Stomach (tissue), 4 donors: ENCODE measurements around the gene MYOG.

ENCODE experiments used
- EP300 ChIP-seq: sonication (generic); formaldehyde crosslinking; IDR thresholded peaks from one replicate; pipeline ENCODE4 v1.6.1; 2017; ENCODE audit warnings: antibody characterized with exemption
- POLR2A ChIP-seq, 4 donors: fragments of 450-650 bp; IDR thresholded peaks; one replicate each; pipeline ENCODE4 v1.6.1; 2016; ENCODE audit warnings: antibody characterized with exemption in 4 of 4, control low read depth in 2 of 4, mild to moderate bottlenecking in 1 of 4, moderate library complexity in 1 of 4
- POLR2AphosphoS5 ChIP-seq, 3 donors: sonication (generic); formaldehyde crosslinking; IDR thresholded peaks; one replicate each; pipeline ENCODE4 v1.6.1; 2016; ENCODE audit warnings: antibody characterized with exemption in 3 of 3
- TF ChIP-seq, protein P1 (sequence below), 7 experiments: fragments of 450-650 bp in 4 of 7; fragments of 200-600 bp in 3 of 7; sonication (generic) in 3 of 7; IDR thresholded peaks; one replicate each; pipeline ENCODE4 v1.5.1; 2016 to 2019; ENCODE audit warnings: antibody characterized with exemption in 7 of 7, control low read depth in 2 of 7, mild to moderate bottlenecking in 1 of 7

DNA sequence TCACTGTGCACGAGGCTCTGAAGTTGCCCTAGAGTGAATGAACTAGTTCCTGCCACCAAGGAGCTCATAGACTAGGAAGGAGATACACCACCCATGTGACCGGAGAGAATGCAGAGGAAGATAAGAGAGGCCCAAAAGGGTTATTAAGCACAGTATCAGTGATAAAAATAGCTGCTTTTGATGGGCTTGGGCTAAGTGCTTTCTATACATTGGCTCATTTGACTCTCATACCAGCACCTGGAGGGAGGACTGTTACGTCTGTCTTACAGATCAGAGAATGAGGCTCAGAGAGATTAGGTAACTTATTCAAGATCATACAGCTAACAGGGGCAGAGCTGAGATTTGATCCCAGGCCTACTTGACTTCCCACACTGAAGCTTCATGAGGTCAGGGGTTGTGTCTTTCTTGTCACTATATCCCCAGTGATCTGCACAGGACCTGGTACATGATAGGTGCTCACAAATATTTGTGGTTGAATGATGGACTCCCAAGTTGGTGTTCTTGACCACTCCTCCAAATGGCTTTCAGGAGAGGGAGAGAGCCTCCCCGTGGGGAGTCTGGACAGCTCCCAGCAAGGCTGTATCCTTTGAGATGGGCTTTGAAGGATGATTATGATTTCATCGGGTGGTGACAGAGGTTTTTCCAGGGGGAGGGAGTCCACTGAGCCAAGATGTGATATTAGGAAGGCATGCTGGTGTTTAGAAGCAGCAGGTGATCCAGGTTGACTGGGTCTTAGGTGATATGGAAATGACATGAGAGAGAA is 45.1 kb downstream of the MYOG start:
- TF ChIP-seq, protein P1, sequence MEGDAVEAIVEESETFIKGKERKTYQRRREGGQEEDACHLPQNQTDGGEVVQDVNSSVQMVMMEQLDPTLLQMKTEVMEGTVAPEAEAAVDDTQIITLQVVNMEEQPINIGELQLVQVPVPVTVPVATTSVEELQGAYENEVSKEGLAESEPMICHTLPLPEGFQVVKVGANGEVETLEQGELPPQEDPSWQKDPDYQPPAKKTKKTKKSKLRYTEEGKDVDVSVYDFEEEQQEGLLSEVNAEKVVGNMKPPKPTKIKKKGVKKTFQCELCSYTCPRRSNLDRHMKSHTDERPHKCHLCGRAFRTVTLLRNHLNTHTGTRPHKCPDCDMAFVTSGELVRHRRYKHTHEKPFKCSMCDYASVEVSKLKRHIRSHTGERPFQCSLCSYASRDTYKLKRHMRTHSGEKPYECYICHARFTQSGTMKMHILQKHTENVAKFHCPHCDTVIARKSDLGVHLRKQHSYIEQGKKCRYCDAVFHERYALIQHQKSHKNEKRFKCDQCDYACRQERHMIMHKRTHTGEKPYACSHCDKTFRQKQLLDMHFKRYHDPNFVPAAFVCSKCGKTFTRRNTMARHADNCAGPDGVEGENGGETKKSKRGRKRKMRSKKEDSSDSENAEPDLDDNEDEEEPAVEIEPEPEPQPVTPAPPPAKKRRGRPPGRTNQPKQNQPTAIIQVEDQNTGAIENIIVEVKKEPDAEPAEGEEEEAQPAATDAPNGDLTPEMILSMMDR (IDR thresholded peaks at IDR 0.05) = no peak
- TF ChIP-seq POLR2A (IDR thresholded peaks at IDR 0.05) (no peak), POLR2AphosphoS5 (IDR thresholded peaks at IDR 0.05) (no peak), EP300 (no peak)
